GM18517 (cell line): ENCODE results near the gene EXOC6B.

ENCODE experiments used
- ATAC-seq: cut with Tn5 transposase; IDR thresholded peaks from one replicate; pipeline ENCODE4 v1.9.1; 2021; ENCODE audit warnings: mild to moderate bottlenecking, moderate library complexity; ENCODE audit not compliant: unreplicated experiment

EXOC6B gene

DNA sequence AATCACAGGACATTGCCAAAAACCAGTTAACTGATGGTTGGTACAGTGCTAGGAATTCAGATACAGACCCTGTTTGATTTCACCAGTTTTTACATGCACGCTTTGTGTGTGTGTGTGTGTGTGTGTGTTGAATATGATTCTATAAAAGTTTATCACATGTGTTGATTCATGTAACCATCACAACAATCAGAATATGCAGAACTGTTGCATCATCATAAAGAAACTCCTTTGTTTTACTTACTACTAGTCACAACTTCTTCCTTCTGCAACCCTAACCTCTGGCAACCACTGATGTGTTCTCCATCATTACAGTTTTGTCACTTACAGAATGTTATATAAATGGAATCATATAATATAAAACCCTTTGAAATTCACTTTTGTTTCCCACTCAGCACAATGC, 533.4 kb downstream of the EXOC6B start:
- ATAC-seq, result no peak

DNA sequence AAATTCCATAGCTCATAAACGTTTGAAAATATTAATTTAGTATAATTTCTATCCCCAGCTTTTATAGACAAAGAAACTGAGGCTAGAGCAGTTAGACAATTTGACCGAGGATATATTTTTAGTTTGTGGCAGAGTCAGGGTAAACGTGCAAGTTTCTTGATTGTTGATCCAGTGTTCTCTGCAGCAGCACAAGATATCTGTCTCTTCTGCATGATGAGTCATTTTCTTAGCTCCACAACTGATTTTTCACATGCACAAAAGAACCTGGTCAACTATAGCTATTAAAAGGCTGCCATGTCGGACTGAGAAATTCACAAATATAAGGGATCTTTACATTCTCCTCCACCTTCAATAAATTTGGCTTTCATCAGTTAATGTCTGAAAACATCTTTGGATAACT, 534.8 kb downstream of the EXOC6B start:
- ATAC-seq, result no peak

DNA sequence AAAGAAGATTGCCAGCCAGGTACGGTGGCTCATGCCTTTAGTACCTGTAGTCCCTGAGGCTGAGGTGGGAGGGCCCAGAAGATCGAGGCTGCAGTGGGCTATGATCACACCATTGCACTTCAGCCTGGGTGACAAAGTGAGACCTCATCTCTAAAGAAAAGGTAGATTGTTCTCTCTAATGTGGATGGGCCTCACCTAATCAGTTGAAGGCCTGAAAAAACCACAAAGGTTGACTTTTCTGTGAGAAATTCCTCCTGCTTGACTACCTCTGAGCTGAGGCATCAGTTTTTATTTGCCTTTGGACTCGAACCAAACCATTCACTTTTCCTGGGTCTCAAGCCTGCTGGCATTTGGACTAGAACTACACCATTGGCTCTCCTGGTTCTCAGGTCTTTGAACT, 536.1 kb downstream of the EXOC6B start:
- ATAC-seq, result no peak

DNA sequence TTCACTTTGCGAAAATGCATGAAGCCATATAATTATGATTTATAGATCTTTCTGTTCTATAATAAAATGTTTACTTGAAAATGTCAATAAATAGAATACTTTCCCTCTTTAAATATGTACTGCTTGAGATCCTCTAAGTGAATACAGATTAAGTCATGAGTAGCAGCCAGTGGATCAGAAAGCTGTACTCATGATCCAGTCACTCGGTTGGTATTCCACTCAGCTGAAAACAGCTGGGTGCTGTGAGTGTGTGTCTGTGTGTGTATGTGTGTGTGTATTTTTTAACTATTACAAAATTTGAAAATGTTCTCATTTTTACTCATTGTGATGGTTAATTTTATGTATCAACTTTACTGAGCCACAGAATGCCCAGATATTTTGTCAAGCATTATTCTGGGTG, 536.5 kb downstream of the EXOC6B start:
- no peak for ATAC-seq

DNA sequence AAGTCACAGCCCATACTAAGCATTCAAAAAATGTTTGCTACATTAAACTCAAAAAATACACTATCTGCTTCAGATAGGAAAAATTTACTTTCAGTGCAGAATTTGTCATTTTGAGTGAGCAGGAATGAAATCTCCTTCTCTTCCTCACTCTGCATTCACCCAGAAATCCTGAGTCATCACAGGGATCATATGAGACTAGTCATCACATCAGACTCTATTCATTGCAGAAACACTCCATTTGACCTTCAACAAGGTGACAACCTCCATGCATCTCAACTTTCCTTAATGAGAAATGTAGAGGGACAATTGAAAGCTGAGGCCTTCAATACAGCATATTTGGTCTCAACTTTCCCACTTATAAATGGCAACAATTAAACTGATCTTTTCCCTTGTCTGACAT, 547.8 kb downstream of the EXOC6B start:
- ATAC-seq, result no peak

DNA sequence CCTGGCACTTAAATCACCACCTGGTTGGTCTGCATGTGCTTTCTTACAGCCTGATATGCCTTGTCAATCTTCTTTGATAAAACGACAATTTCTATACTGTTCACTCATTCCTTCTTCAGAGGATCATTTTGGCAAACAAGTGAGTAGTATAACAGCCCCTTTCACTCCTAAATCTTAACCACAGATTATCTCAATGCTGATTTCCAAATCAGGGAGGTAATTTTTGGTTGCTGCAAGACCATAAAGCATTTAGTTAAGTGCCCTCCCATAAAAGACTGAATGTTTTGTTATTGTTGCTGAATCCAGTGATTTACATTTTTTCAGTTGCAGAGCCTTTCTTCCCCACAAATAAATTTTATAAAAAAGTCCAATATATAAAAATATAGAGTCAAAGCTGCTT, 549.0 kb downstream of the EXOC6B start:
- ATAC-seq, result no peak

DNA sequence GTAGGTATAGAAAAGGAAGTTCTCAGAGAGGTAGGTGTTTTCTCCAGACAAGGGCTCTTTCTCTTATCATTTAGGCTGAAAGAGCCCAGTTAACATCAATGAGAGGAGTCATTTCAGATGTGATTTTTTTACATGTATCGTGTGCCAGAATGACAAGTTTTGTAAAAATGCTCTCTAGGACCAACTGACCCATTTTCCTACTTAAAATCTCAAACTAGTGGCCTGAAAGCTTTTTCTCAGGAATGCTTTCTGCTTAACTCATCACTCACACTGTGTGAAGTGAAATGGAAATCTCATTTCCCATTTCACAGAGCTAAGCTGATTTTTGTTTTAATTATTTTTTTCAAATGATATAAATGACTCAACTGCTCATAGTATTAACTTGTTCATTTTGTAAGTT, 549.5 kb downstream of the EXOC6B start:
- no peak for ATAC-seq

DNA sequence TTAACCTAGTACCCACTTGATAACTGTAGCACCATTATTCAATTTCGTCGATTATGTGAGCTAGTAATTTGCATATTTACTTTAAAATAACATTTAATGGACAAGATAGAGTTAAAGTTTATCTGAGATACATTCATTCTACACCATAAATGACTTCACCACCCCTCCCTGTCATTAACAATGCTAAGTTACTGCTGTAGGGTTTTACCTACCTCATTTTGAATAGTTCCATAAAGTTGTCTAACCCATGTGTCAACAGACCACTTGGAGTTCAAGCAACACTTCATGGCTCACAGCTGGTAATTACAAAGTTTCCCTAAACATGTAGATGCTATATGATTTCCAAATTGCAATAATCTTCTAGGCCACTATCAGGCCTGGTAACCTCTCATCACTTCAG, 550.7 kb downstream of the EXOC6B start:
- ATAC-seq, result no peak

DNA sequence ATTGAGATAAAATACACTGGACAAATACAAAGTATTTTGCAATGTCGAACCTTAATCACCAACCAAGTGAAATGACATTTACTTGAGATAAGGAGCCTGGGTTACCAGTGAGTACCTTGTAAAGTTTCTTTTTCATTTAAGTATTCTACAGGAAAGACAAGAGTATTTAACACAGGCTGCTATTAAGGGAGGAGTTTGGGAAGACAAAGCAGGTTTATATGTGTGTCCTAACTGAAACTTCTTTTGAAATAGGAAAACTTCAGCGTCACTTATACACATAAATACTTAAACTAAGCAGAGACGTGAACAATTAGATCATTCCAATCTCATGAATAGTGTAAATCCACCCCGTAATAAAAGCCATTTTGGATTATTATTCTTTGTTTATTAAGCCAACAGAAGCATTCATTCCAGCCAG, 551.4 kb downstream of the EXOC6B start:
- ATAC-seq, result no peak

DNA sequence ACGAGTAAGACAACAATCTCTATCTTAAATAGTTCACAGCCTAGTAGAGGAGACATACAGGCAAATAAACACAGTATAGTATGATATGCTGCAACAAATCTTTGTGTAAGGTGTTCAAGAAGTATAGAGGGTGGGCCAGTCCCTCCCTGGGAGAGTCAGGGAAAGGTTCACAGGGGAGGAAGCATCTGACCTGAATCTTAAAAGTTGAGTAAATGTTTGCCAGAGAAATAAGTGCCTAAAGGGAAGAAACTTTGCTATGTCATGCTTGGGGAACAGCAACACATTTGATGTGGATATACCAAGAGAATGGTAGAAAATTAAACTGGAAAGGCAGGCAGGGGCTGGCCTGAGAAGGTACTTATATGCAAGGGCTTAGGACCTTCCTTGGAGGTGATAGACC, 552.4 kb downstream of the EXOC6B start:
- ATAC-seq, result no peak

DNA sequence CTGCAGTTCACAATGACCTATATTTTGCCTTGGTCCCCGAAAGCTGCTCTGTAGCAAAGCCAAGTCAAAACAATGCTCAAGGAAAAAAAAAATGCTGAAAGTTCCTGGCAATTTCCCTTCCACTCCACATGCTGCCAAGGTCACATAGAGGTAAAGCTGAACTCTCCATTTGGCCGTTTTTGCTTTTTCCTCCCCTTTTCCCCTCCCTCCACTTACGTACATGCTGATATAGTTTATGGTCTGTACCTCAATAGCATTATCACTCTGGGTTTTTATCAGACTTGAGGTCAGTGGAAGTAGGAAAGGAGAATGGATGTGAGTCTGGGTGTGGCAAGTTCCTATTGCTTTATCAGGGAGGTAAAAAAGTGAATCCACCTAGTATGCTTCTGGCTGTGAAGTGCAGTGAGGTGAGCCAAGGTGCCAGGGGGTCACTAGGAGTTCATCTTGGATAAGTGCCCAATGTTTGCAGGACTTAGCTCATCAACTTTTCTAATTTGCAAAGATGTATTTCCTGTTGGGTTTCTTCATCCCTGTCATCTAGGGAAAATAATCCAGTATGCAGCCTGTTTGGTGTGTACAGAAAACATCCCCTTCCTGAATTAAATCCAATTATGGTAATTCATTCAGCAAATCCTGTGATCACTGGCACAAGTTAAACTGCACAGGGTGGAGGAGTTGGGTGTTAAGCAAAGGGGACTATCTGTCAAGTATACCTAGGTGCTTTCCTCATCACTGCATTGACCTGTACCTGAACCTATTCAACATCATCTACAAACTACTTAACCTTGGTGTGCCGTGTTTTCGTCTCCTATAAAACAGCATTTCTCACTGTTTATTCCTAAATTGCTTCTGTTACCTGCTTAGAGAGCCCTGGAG, 553.8 kb downstream of the EXOC6B start:
- no peak for ATAC-seq

DNA sequence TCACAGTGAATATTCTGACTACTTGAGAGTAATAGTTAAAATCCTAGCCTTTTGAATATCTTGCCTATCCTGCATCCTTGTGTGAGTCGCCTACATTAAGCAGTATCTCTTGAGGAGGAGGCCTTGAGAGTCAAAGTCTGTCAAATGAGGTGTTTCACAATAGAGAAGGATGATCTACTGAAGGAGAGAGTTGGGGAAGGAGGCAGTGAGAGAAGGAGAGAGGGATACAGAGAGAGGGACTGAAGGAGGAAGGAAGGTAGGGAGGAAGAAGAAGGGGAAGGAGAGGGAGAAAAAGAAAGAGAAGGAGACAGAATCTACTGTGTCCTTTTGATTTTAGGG, 554.6 kb downstream of the EXOC6B start:
- no peak for ATAC-seq

DNA sequence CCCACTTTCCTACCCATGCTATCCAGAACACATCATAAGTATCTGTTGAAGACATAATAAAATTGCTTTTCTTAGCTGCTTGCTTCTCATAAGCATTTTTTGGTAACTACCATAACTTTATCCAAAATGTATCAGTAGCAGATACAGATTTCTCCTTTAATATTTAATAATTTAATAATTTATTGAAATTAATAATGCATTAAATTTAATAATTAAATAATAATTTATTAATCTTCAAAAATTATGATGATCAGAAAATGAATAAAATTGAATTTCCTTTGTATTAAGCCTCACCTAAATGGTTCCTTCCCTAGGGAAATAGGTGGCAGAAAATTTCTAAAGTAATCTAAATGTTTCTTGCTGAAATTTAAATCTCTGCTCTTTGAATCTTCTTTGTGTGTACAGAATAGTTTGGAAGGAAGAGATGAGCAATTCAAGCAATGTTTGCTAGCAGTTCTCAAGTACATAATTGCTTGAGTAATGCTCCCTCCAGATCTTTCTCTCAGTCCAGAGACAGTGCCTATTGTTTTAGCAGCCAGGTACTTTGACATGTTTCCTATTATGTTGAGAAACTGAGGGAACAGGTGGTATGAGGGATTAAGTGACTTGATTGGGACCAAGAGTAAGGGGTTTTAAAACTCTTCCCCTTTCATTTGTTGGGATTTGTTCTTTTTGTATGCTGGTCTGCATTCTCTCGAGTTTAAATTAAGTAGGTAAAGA, 555.1 kb downstream of the EXOC6B start:
- no peak for ATAC-seq

DNA sequence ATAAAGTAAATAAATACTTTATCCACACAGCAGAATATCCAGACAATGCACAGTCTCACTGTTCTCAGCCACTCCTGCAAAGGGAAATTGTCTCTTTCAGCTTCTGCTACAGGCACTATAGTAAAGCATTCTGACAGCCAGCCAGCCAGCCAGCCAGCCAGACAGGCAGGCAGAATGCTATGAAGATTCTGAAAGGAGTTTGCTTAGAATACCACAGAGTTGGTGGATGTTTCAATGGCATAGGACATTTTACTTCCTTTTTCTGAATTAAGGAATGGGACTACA, 562.1 kb downstream of the EXOC6B start:
- ATAC-seq, result no peak

DNA sequence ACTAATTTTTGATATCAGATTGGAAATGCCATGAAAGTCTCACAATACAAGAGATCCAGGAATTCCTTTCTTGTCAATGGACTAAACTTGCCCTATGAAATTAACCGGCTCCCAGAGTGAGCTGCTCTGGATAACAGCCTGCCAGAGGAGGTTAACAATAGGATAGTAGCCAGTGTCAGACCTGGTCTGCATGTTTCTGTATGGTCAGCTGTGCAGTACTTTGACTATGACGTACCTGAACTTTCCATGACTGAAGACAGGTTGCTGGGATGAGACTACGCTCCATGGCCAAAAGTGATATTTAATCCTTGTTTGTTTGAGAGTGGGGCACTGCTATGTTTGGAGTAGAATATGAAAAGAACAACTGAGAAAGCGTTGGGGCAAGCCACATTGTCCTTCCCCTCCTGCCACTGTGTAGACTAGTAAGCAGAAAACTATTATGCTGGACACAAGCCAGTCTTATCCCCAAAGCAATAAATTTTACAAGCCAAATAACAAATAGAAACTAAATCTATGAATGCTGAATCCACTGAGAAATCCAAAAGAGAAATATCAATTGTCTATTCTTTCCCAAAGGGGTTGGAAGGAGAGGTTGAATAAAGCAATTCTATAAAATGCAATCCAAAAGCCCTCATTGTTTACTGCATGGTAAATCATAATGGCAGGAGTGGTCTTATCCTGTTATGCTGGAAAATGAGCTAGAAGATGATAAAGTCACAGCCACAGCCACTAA, 562.6 kb downstream of the EXOC6B start:
- no peak for ATAC-seq

DNA sequence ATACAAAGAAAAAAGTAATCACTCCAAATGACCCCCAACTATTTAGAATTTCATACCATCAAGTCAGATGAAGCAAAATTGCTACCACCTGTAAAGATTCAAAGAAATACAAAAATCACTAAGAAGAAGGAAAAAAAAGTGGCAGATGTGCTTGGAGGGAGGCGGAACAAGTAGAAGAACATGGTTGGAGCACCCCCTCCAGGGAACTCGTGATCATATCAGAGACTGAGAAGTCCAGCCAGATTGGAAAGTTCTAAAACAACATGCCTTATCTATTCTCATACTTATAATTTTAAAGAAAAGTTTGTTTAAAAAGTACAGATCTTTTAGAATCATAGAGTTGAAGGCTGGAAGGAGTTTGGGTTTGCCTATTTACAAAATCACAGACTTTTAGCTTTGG, 564.8 kb downstream of the EXOC6B start:
- ATAC-seq, result no peak

DNA sequence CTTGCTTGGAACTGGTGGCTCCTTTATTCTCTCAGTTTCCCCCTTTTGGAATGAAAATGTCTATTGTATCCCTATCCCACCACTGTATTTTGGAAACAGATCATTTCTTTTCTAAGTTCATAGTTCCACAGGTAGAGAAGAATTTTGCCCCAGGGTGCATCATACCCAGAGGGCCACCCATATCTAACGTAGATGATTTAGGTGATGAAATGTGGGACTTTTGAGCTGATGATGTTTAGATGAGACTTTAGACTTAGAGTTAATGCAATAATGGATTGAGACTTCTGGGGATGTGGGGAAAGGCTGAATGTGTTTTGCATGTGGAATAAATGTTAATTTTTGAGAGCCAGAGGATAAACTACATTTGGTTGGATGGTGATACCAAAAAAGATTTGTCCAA, 570.3 kb downstream of the EXOC6B start:
- no peak for ATAC-seq

DNA sequence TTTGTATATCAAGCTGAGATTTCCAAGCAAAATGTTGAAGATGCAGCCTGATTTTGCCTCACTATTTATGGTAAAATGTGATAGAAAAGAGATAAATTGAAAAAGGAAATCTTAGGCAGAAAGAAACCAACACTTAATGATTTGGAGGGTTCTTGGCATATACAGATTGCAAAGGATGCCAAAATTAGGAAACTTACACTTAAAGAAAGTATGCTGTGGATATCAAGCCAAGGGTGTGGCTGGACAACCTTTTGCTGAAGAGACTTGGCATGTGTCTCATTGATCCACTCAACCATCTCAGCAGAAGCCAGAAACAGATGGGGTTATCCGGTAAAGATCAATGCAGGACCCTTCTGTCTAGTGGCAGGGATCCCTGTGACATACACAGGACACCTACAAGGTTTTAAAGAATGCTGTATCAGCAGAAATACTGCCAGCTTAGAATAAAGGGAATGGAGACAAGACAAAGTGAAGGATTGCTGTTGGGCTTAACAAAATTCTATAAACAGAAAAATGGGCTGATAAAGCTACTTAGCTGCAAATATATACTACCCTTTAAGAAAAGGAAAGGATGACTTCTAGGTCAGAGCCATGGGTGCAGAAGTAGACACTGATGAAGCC, 570.9 kb downstream of the EXOC6B start:
- no peak for ATAC-seq

DNA sequence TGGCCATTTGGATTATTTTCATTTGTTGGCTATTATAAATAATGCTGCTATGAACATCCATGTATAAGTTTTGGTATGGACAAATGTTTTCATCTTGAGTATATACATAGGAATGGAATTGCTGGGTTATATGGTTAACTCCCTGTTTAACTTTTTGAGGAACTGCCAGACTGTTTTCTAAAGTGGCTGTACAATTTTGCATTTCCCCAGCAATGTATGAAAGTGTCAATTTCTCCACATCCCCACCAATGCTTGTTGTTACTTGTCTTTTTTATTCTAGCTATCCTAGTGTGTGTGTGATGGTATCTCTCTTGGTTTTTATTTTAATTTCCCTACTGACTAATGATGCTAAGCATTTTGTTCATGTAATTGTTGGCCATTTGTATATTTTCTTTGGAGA, 587.5 kb downstream of the EXOC6B start:
- no peak for ATAC-seq

DNA sequence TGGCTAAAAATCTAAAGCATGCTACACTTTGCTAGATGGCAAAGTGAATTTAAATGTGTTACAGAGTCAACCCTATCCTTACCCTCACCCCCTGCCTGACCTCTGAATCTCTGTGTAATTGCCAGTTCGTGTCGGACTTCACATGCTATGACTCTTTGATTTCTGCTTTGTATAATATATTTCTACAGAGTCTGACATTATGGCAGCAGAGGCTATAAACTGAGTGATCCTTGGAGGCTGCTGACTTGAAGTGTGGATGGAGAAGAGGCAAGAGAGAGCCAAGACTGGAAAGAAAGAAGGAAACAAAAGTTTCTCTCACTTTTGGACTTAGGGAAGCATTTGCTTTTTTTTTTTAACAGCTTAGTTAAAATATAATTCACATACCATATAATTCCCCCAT, 588.3 kb downstream of the EXOC6B start:
- ATAC-seq, result no peak

DNA sequence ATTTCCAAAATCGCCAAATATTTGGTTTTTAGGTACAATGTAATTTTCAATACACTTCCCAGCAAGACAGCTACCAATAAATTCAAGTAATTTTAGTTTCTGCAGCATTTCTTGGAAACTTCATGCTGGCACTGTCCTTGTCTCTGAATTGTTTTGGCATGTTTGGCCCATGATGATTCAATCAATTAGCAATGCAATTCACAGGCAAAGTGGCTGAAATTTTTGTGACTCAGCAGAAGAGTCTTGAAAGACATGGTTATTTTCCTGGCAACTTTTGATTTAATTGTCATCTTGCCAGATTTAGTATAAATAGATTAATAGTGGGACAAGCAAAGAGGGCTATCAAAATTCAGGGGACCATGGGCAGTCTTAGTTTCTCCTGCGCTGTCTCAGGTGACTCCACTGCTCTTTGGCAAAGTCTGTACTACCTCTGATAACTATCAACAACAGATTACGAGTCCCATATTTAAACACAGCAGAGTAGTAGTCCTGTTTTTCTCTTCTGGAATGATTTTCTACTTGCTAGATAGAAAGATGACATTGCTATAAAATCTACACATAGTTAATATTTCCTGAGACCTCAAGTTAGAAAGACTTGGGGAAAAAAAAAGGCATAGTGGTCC, 589.3 kb downstream of the EXOC6B start:
- ATAC-seq, result no peak
